Tibial nerve (tissue), 4 donors: ENCODE measurements around the gene CXCL8. TPM values are rescaled to one million over a fixed set of nuclear protein-coding genes. Genes with fewer than 3 reads are reported as not detected.

Experiments used
- DNase-seq, 2 donors: peaks; one replicate each; pipeline ENCODE4 v3.0.0-alpha.2; 2019; ENCODE audit warnings: low spot score in 2 of 2
- H3K27ac ChIP-seq, 4 donors: fragments of 200-600 bp; sonication (generic) in 3 of 4; one replicate each; pipeline ENCODE4 v1.5.1; 2017 to 2019; ENCODE audit warnings: mild to moderate bottlenecking in 1 of 4
- H3K27me3 ChIP-seq, 2 donors: fragments of 200-600 bp; sonication (generic) in 1 of 2; one replicate each; pipeline versions ENCODE4 v1.5.1 to v1.6.0; 2017 to 2019
- H3K36me3 ChIP-seq, 3 donors: fragments of 200-600 bp; sonication (generic); one replicate each; pipeline ENCODE4 v1.5.1; 2018 to 2019
- H3K4me1 ChIP-seq, 4 donors: fragments of 200-600 bp; sonication (generic) in 3 of 4; one replicate each; pipeline ENCODE4 v1.5.1; 2017 to 2019
- H3K4me3 ChIP-seq, 4 donors: fragments of 200-600 bp; sonication (generic) in 3 of 4; one replicate each; pipeline ENCODE4 v1.5.1; 2017 to 2019; ENCODE audit warnings: mild to moderate bottlenecking in 1 of 4, moderate library complexity in 1 of 4
- H3K9me3 ChIP-seq, 4 donors: fragments of 200-600 bp; sonication (generic) in 3 of 4; one replicate each; pipeline ENCODE4 v1.5.1; 2017 to 2019
- EP300 ChIP-seq, 2 donors: sonication (generic); formaldehyde crosslinking; IDR thresholded peaks; one replicate each; pipeline ENCODE4 v1.6.1; 2017; ENCODE audit warnings: antibody characterized with exemption in 2 of 2, mild to moderate bottlenecking in 1 of 2
- POLR2A ChIP-seq, 2 donors: fragments of 450-650 bp; IDR thresholded peaks; one replicate each; pipeline ENCODE4 v1.6.1; 2017; ENCODE audit warnings: antibody characterized with exemption in 2 of 2, mild to moderate bottlenecking in 2 of 2, moderate library complexity in 2 of 2
- WGBS, 2 donors: methylation state at CpG; one replicate each; pipeline ENCODE4 v1.1.5; 2018; 5-methylcytosine and 5-hydroxymethylcytosine counted together
- total RNA-seq, 4 donors: library from RNA; depleted of rRNA; stranded (reverse); fragments of >200 nt; gene quantifications; one replicate each; pipeline ENCODE4 v1.1.0, GENCODE V29; 2016
- TF ChIP-seq, protein P1 (sequence below), 5 experiments: fragments of 200-600 bp in 3 of 5; fragments of 450-650 bp in 2 of 5; sonication (generic) in 3 of 5; IDR thresholded peaks; one replicate each; pipeline ENCODE4 v1.5.1; 2016 to 2019; ENCODE audit warnings: antibody characterized with exemption in 5 of 5, mild to moderate bottlenecking in 3 of 5, moderate library complexity in 2 of 5

CXCL8 gene
- total RNA-seq, 4 donors from 2014 or later, result 0.22 to 10.8 (median 1.3) TPM

GRCh38 chr4:73741750-73742489, 1.6 kb downstream of the CXCL8 start:
- Histone ChIP-seq H3K9me3 (peaks cover 0 to 5% (median 2%) of the 10 kb centered on the region in 4 donors), H3K27me3 (no peaks in the 10 kb centered on the region), H3K27ac (no peak overlapping the region), H3K4me1 (peaks cover 0 to 10% (median 0%) of the 10 kb centered on the region in 4 donors), H3K4me3 (no peak overlapping the region), H3K36me3 (no peaks in the 10 kb centered on the region)
- TF ChIP-seq, protein P1, sequence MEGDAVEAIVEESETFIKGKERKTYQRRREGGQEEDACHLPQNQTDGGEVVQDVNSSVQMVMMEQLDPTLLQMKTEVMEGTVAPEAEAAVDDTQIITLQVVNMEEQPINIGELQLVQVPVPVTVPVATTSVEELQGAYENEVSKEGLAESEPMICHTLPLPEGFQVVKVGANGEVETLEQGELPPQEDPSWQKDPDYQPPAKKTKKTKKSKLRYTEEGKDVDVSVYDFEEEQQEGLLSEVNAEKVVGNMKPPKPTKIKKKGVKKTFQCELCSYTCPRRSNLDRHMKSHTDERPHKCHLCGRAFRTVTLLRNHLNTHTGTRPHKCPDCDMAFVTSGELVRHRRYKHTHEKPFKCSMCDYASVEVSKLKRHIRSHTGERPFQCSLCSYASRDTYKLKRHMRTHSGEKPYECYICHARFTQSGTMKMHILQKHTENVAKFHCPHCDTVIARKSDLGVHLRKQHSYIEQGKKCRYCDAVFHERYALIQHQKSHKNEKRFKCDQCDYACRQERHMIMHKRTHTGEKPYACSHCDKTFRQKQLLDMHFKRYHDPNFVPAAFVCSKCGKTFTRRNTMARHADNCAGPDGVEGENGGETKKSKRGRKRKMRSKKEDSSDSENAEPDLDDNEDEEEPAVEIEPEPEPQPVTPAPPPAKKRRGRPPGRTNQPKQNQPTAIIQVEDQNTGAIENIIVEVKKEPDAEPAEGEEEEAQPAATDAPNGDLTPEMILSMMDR (IDR thresholded peaks at IDR 0.05), result no peak
- TF ChIP-seq EP300 (IDR thresholded peaks at IDR 0.05) (no peak), POLR2A (IDR thresholded peaks at IDR 0.05) (no peak)
- 63 to 73% methylated on average over 1 of the region's 1 CpG for WGBS, 2 donors
- no peak for DNase-seq

GRCh38 chr4:73742490-73743160, 2.3 kb downstream of the CXCL8 start:
- H3K4me1 ChIP-seq, result peaks cover 0 to 10% (median 0%) of the 10 kb centered on the region in 4 donors
- no peaks in the 10 kb centered on the region for H3K36me3 ChIP-seq
- TF ChIP-seq, protein P1 (IDR thresholded peaks at IDR 0.05), result no peak
- no peak for TF ChIP-seq EP300 (IDR thresholded peaks at IDR 0.05)
- TF ChIP-seq POLR2A (IDR thresholded peaks at IDR 0.05), result no peak
- DNase-seq, result no peak
- H3K4me3 ChIP-seq, result no peak overlapping the region
- no peaks in the 10 kb centered on the region for H3K27me3 ChIP-seq
- no peak overlapping the region for H3K27ac ChIP-seq
- peaks cover 0 to 5% (median 2%) of the 10 kb centered on the region in 4 donors for H3K9me3 ChIP-seq
- whole genome bisulfite sequencing, 2 donors, result 82 to 90% methylated on average over 2 of the region's 2 CpGs

GRCh38 chr4:73743281-73743680, 2.9 kb downstream of the CXCL8 start:
- 95 to 97% methylated on average over 1 of the region's 1 CpG for WGBS, 2 donors
- Histone ChIP-seq H3K27me3 (no peaks in the 10 kb centered on the region), H3K4me1 (peaks cover 0 to 10% (median 0%) of the 10 kb centered on the region in 4 donors), H3K36me3 (no peaks in the 10 kb centered on the region), H3K9me3 (peaks cover 0 to 5% (median 2%) of the 10 kb centered on the region in 4 donors), H3K4me3 (no peak overlapping the region), H3K27ac (no peak overlapping the region)
- TF ChIP-seq EP300 (IDR thresholded peaks at IDR 0.05) (no peak), POLR2A (IDR thresholded peaks at IDR 0.05) (no peak)
- TF ChIP-seq, protein P1 (IDR thresholded peaks at IDR 0.05), result no peak
- no peak for DNase-seq

DNA sequence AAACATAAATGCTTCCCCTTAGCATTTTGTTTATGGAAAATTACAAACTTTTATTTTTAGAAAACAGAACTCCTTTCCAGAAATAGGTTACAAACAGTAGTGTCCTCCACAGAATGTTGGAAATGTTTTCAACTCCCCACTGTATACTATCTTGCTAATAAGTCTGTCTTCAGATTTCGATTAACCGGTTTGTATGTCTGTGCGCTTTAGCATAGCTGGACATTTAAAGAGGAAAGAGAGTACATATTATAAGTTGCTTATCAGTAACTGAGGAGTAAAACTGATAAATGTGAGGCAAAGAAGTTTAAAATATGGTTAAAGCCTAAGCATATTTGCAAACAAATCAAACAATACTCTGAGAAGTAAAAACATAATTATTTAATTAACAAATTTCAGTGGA, 3.4 kb downstream of the CXCL8 start:
- Histone ChIP-seq H3K27me3 (no peaks in the 10 kb centered on the region), H3K4me3 (no peak overlapping the region), H3K9me3 (peaks cover 0 to 5% (median 2%) of the 10 kb centered on the region in 4 donors), H3K36me3 (no peaks in the 10 kb centered on the region), H3K4me1 (peaks cover 0 to 10% (median 0%) of the 10 kb centered on the region in 4 donors), H3K27ac (no peak overlapping the region)
- TF ChIP-seq, protein P1 (IDR thresholded peaks at IDR 0.05), result no peak
- TF ChIP-seq EP300 (IDR thresholded peaks at IDR 0.05) (no peak), POLR2A (IDR thresholded peaks at IDR 0.05) (no peak)
- WGBS, 2 donors, result 75 to 80% methylated on average over 3 of the region's 3 CpGs
- no peak for DNase-seq

- 86 to 87% methylated on average over 5 of the region's 5 CpGs for WGBS, 2 donors
- Histone ChIP-seq H3K4me1 (peaks cover 0 to 10% (median 0%) of the 10 kb centered on the region in 4 donors), H3K9me3 (peaks cover 0 to 5% (median 2%) of the 10 kb centered on the region in 4 donors), H3K27ac (no peak overlapping the region), H3K36me3 (no peaks in the 10 kb centered on the region), H3K27me3 (no peaks in the 10 kb centered on the region), H3K4me3 (no peak overlapping the region)
- TF ChIP-seq POLR2A (IDR thresholded peaks at IDR 0.05) (no peak), EP300 (IDR thresholded peaks at IDR 0.05) (no peak)
- TF ChIP-seq, protein P1 (IDR thresholded peaks at IDR 0.05), result no peak
- DNase-seq, result no peak
Observed at GRCh38 chr4:73744203-73744602, 3.8 kb downstream of the CXCL8 start.
